ENCODE measurements around the gene ZFYVE9.

The ZFYVE9 gene

DNA sequence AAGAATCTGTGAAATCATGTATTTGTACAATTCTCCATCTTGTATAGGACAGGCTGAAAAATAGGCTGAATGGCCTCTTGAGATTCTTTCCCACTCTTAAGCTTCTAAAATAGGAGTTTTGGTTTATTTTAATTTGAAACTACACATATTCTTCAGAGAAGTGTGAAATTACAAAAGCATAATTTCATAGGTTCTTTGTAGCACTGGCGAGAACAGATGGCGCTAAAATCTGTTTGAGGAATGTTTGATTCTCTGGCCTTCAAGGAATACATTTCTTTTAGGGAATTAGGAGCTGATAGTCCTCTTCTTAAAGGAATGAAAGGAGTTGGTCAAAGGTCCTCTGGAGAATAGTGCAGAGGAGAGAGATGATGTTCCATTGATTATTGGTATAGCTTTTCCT, 179.2 kb downstream of the ZFYVE9 start (continued):
- TF ChIP-seq KLF7 (tag by site-specific recombination; IDR thresholded peaks at IDR 0.05; ENCODE audit: borderline replicate concordance) (no peak), ZNF555 (tag by site-specific recombination; conservative IDR thresholded peaks at IDR 0.05) (no peak), OVOL3 (tag by site-specific recombination; IDR thresholded peaks at IDR 0.05) (no peak), WT1 (tag by site-specific recombination; IDR thresholded peaks at IDR 0.05) (no peak), ZSCAN4 (tag by site-specific recombination; IDR thresholded peaks at IDR 0.05) (no peak), ZFP37 (tag by site-specific recombination; IDR thresholded peaks at IDR 0.05) (no peak), ZNF335 (tag by site-specific recombination; conservative IDR thresholded peaks at IDR 0.05) (no peak), ZNF449 (tag by site-specific recombination; IDR thresholded peaks at IDR 0.05) (no peak), MYNN (tag by site-specific recombination; IDR thresholded peaks at IDR 0.05; ENCODE audit: borderline replicate concordance) (no peak), ZNF324 (tag by site-specific recombination; IDR thresholded peaks at IDR 0.05) (no peak), ZNF214 (tag by site-specific recombination; IDR thresholded peaks at IDR 0.05; ENCODE audit: borderline replicate concordance) (no peak), EGR2 (tag by site-specific recombination; IDR thresholded peaks at IDR 0.05; ENCODE audit: low read depth) (no peak)

- Histone ChIP-seq H3K9me3 (ENCODE audit: control insufficient read depth, insufficient read depth, low read depth, low read length) (no peaks in the 10 kb centered on the region), H3K4me3 (ENCODE audit: low read depth, low read length) (no peak overlapping the region), H3K27ac (ENCODE audit: extremely low read depth, low read depth, low read length) (no peak overlapping the region), H3K4me1 (ENCODE audit: control insufficient read depth, insufficient read depth, low read length) (no peaks in the 10 kb centered on the region), H3K36me3 (ENCODE audit: control insufficient read depth in 2 of 2, insufficient read depth in 1 of 2, low read length in 2 of 2) (no peaks in the 10 kb centered on the region)
- TF ChIP-seq ZNF560 (tag by site-specific recombination; IDR thresholded peaks at IDR 0.05; ENCODE audit: borderline replicate concordance) (no peak), KLF10 (tag by site-specific recombination; IDR thresholded peaks at IDR 0.05) (no peak), EGR2 (tag by site-specific recombination; IDR thresholded peaks at IDR 0.05; ENCODE audit: low read depth) (no peak), ZNF555 (tag by site-specific recombination; conservative IDR thresholded peaks at IDR 0.05) (no peak), ZNF626 (tag by site-specific recombination; IDR thresholded peaks at IDR 0.05) (no peak), SALL2 (tag by site-specific recombination; IDR thresholded peaks at IDR 0.05; ENCODE audit: borderline replicate concordance) (no peak), GLI4 (tag by site-specific recombination; IDR thresholded peaks at IDR 0.05) (no peak), ZNF404 (tag by site-specific recombination; IDR thresholded peaks at IDR 0.05) (no peak), MEIS1 (CRISPR knock-in tag; IDR thresholded peaks at IDR 0.05; ENCODE audit: borderline replicate concordance) (no peak), ZNF530 (tag by site-specific recombination; IDR thresholded peaks at IDR 0.05; ENCODE audit: low read depth) (no peak), ZNF274 (IDR thresholded peaks at IDR 0.05; ENCODE audit: low read length) (no peak), ZNF274 (tag by site-specific recombination; IDR thresholded peaks at IDR 0.05; ENCODE audit: borderline replicate concordance) (no peak), WT1 (tag by site-specific recombination; IDR thresholded peaks at IDR 0.05) (no peak), ZNF175 (tag by site-specific recombination; IDR thresholded peaks at IDR 0.05) (no peak), ZNF629 (tag by site-specific recombination; IDR thresholded peaks at IDR 0.05) (no peak), ZNF548 (tag by site-specific recombination; IDR thresholded peaks at IDR 0.05) (no peak), ZBTB48 (tag by site-specific recombination; IDR thresholded peaks at IDR 0.05) (no peak), ZNF292 (tag by site-specific recombination; IDR thresholded peaks at IDR 0.05; ENCODE audit: borderline replicate concordance, low read depth) (no peak), FEZF1 (tag by site-specific recombination; IDR thresholded peaks at IDR 0.05) (no peak), ZNF621 (tag by site-specific recombination; IDR thresholded peaks at IDR 0.05) (no peak)
- CTCF ChIA-PET: interaction anchor here (0.6 to 0.7 kb wide), 3 partner anchors 26 to 208 kb away, joined by 3 to 4 read pairs (median 3); no protein-coding TSS in a partner anchor
- POLR2A ChIA-PET: no interaction called here
Observed at GRCh38 chr1:52323731-52324130, 181.8 kb downstream of the ZFYVE9 start.

Measured in HEK293 (cell line).